BE2C (cell line): ENCODE measurements around the gene TRPM2.

Experiments used
- DNase-seq: peaks from one replicate; pipeline ENCODE4 v3.0.0-alpha.2; 2020
- H3K27me3 ChIP-seq: fragments of 250-450 bp; sonication (Bioruptor Pico); 2 replicates; pipeline ENCODE4 v1.5.1; 2020; ENCODE audit warnings: mild to moderate bottlenecking
- H3K36me3 ChIP-seq: fragments of 250-450 bp; sonication (Bioruptor Pico); 2 replicates; pipeline ENCODE4 v1.5.1; 2020; ENCODE audit warnings: mild to moderate bottlenecking
- H3K4me1 ChIP-seq: fragments of 250-450 bp; sonication (Bioruptor Pico); 2 replicates; pipeline ENCODE4 v1.5.1; 2020
- H3K4me3 ChIP-seq: 2 replicates; pipeline ENCODE4 v1.5.1; 2011; ENCODE audit warnings: low read depth, low read length
- H3K9me3 ChIP-seq: fragments of 250-450 bp; sonication (Bioruptor Pico); 2 replicates; pipeline ENCODE4 v1.5.1; 2020
- TF ChIP-seq, protein P1 (sequence below): IDR thresholded peaks from 2 replicates; pipeline ENCODE4 v1.5.1; 2012; ENCODE audit warnings: mild to moderate bottlenecking, low read depth, low read length

Gene TRPM2

DNA sequence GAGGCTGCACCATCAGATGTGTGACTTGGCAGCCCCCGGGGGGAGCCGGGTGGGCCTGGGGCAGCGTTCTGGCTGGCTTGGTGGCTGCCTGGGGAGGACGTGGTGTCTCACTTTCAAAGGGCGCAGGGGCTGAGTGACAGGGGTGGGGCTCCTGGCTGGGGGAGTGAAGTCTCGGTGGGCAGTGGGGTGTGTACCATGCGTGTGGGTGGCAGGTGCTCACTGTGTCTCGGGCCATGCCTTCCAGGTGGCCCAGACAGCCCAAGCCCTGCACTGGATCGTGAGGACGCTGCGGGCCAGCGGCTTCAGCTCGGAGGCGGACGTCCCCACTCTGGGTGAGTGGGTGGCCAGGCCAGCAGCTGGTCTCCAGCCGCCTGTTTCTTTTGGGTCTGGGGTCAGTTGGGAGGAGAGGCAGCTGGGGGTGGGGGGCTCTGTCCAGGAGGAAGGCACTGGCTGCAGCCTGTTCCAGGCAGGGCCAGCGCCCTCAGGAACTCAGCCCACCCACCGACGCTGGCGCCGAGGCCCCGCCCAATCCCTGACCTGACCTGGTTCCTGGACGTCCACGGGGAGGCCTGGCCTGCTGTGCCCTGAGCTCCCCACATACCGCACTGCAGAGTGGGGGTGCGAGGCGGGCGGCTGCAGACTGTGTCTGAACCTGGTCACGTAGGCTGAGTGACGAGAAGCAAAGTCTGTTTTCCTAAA lies 71.3 kb downstream of the TRPM2 start:
- H3K9me3 ChIP-seq: no peaks in the 10 kb centered on the region
- DNase-seq: no peak
- TF ChIP-seq, protein P1, sequence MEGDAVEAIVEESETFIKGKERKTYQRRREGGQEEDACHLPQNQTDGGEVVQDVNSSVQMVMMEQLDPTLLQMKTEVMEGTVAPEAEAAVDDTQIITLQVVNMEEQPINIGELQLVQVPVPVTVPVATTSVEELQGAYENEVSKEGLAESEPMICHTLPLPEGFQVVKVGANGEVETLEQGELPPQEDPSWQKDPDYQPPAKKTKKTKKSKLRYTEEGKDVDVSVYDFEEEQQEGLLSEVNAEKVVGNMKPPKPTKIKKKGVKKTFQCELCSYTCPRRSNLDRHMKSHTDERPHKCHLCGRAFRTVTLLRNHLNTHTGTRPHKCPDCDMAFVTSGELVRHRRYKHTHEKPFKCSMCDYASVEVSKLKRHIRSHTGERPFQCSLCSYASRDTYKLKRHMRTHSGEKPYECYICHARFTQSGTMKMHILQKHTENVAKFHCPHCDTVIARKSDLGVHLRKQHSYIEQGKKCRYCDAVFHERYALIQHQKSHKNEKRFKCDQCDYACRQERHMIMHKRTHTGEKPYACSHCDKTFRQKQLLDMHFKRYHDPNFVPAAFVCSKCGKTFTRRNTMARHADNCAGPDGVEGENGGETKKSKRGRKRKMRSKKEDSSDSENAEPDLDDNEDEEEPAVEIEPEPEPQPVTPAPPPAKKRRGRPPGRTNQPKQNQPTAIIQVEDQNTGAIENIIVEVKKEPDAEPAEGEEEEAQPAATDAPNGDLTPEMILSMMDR: no peak
- no peaks in the 10 kb centered on the region for H3K4me1 ChIP-seq
- H3K27me3 ChIP-seq: no peaks in the 10 kb centered on the region
- H3K4me3 ChIP-seq: no peak overlapping the region
- H3K36me3 ChIP-seq: no peaks in the 10 kb centered on the region

DNA sequence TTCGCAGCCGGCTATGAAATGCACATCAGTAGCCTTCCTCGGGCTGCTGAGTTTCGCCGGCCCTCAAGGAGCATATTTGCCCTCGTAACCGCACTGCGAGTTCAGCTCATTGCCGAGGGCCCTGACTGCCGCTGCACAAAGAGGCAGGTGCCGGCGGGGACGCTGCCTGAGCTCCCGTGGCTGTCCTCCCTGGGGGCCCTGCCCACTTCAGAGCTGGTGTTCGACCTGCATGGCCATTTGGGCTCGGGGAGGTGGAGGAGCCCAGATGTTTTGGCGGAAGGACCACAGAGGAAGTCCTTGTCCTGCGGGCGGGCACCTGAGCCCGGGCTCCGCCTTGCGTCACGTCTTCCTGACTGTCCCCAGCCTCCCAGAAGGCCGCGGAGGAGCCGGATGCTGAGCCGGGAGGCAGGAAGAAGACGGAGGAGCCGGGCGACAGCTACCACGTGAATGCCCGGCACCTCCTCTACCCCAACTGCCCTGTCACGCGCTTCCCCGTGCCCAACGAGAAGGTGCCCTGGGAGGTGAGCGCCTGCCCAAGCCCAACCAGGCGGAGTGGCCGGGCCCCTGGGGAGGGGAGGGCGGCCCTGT lies 72.0 kb downstream of the TRPM2 start:
- Histone ChIP-seq H3K27me3 (no peaks in the 10 kb centered on the region), H3K4me1 (no peaks in the 10 kb centered on the region), H3K9me3 (no peaks in the 10 kb centered on the region), H3K36me3 (no peaks in the 10 kb centered on the region), H3K4me3 (no peak overlapping the region)
- TF ChIP-seq, protein P1: no peak
- DNase-seq: peak; percentile 8

DNA sequence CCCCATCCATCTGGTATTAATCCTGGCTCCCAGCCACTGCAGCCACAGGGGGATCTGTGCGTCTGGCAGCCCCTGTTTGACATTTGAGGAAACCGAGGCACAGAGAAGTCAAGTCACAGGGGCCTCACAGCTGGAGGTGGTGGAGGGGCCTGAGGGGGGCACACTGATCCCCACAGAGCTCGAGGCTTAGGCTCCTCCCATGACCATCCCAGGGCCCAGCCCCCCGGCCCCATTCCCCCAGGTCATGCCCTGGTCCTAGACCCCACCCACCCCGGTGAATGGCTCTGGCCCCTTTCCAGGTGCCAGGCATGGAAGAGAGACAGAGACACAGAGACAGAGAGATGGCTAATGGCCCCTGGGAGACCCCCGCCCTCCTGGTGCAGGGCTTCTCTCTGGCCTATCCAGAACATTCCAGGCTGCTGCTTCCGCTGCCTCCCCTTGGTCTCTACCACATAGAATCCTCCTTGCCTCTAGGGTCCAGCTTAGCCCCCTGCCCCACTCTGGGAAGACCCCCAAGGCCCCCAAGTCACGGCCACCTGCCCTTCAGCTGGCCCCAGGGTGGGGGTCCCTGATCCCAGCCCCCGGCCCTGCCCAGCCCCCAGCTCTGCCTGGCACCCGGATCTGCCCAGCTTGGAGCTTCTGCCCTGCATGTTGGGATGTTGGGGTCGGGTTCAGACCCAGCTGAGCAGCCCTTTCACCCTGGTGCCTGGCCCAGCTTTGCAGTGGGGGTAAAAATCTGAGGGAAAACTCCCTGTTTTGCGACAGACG lies 72.7 kb downstream of the TRPM2 start:
- no peaks in the 10 kb centered on the region for H3K27me3 ChIP-seq
- no peak overlapping the region for H3K4me3 ChIP-seq
- no peaks in the 10 kb centered on the region for H3K36me3 ChIP-seq
- TF ChIP-seq, protein P1: no peak
- H3K4me1 ChIP-seq: no peaks in the 10 kb centered on the region
- no peak for DNase-seq
- H3K9me3 ChIP-seq: no peaks in the 10 kb centered on the region

DNA sequence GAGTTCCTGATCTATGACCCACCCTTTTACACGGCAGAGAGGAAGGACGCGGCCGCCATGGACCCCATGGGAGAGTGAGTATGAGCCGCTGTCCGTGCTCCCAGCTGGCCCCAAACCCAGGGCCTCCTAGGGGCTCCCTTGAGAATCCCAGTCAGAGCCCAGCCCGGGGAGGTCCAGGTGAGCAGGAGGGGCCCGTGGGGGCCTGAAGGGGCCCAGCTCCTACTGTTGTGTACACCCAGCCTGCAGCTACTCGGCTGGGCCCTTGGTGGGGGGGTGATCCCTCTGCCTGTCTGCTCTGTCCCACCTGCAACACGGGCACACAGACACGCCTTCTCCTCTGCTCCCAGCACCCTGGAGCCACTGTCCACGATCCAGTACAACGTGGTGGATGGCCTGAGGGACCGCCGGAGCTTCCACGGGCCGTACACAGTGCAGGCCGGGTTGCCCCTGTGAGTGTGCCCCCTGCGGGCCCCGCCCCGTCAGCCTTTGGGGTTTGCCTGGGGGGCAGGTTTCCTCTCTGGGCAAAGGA lies 73.3 kb downstream of the TRPM2 start:
- TF ChIP-seq, protein P1: no peak
- no peaks in the 10 kb centered on the region for H3K4me1 ChIP-seq
- no peak for DNase-seq
- no peaks in the 10 kb centered on the region for H3K9me3 ChIP-seq
- H3K36me3 ChIP-seq: no peaks in the 10 kb centered on the region
- no peaks in the 10 kb centered on the region for H3K27me3 ChIP-seq
- H3K4me3 ChIP-seq: no peak overlapping the region

DNA sequence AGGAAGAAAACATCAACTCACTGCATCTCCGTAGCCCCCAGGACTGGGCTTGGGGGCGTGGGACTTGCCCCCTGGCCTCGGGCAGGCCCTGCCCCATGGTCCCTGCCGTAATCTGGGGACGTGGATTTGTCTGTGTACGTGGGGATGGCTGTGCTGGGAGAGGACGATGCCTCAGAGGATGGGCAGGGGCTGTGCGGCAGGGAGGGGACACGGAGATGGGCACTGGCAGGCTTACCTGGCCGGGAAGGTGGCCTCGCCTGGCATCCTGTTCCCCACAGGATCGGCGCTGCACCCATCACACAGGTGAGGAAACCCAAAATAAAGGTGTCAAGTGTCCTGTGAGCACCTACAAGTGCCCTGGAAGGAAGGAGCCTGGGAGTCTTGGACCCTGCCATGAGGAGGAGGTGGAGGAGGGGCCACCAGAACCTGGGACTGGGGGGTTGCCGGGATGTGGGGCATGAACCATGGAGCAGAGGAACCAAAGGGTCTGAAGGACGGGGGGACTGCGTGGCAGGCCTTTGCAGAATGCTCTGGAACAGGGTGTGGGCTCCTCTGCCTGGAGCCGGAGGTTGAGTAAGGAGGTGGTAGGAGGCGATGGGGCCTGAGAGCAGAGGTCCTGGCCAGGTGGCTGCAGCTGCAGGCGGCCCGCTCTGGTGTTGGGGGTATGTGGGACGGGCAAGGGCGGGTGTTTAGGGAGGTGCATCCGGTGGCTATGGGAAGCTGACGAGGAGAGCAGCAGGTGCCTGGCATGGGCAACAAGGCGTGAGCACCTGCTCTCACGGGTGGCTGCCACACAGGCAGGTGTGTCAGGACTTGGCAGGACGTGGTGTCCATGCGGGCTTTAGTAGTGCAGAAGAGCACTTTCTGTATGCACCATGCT lies 74.1 kb downstream of the TRPM2 start:
- Histone ChIP-seq H3K9me3 (no peaks in the 10 kb centered on the region), H3K4me3 (no peak overlapping the region), H3K27me3 (no peaks in the 10 kb centered on the region), H3K4me1 (no peaks in the 10 kb centered on the region), H3K36me3 (no peaks in the 10 kb centered on the region)
- TF ChIP-seq, protein P1: no peak
- no peak for DNase-seq
